WTC11 (cell line): ENCODE results near the gene OSBPL6.

Experiments
- JUN ChIP-seq: sonication (generic); formaldehyde crosslinking; IDR thresholded peaks from 2 replicates; pipeline ENCODE4 v1.8.0; 2023; ENCODE audit warnings: mild to moderate bottlenecking, missing genetic modification reagents
- NFE2L1 ChIP-seq: sonication (generic); formaldehyde crosslinking; IDR thresholded peaks from 2 replicates; pipeline ENCODE4 v1.8.1; 2023; ENCODE audit warnings: missing genetic modification reagents
- PRDM15 ChIP-seq: sonication (generic); formaldehyde crosslinking; IDR thresholded peaks from 2 replicates; pipeline ENCODE4 v1.8.0; 2022; ENCODE audit warnings: missing genetic modification reagents
- SMAD3 ChIP-seq: sonication (generic); formaldehyde crosslinking; IDR thresholded peaks from 2 replicates; pipeline ENCODE4 v1.8.0; 2022; ENCODE audit warnings: missing genetic modification reagents, mild to moderate bottlenecking, borderline replicate concordance
- TCF7 ChIP-seq: sonication (generic); formaldehyde crosslinking; IDR thresholded peaks from 2 replicates; pipeline ENCODE4 v1.8.0; 2022; ENCODE audit warnings: mild to moderate bottlenecking, low read depth, missing genetic modification reagents, moderate library complexity
- TF ChIP-seq, protein P1 (sequence below): fragments of 200-600 bp; IDR thresholded peaks from 2 replicates; pipeline ENCODE4 v1.8.0; 2022; ENCODE audit warnings: antibody characterized with exemption

- TF ChIP-seq, protein P1, sequence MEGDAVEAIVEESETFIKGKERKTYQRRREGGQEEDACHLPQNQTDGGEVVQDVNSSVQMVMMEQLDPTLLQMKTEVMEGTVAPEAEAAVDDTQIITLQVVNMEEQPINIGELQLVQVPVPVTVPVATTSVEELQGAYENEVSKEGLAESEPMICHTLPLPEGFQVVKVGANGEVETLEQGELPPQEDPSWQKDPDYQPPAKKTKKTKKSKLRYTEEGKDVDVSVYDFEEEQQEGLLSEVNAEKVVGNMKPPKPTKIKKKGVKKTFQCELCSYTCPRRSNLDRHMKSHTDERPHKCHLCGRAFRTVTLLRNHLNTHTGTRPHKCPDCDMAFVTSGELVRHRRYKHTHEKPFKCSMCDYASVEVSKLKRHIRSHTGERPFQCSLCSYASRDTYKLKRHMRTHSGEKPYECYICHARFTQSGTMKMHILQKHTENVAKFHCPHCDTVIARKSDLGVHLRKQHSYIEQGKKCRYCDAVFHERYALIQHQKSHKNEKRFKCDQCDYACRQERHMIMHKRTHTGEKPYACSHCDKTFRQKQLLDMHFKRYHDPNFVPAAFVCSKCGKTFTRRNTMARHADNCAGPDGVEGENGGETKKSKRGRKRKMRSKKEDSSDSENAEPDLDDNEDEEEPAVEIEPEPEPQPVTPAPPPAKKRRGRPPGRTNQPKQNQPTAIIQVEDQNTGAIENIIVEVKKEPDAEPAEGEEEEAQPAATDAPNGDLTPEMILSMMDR: no peak
- TF ChIP-seq JUN (CRISPR knock-in tag): no peak
- TF ChIP-seq SMAD3 (CRISPR knock-in tag): no peak
- no peak for TF ChIP-seq PRDM15 (CRISPR knock-in tag)
- TF ChIP-seq NFE2L1 (CRISPR knock-in tag): no peak
- no peak for TF ChIP-seq TCF7 (CRISPR knock-in tag)
Measured at GRCh38 chr2:178330175-178331017, 136.1 kb downstream of the OSBPL6 start.
